NCI-H226 (cell line): ENCODE measurements around the gene FCN2.

ENCODE experiments used
- DNase-seq: peaks from one replicate; pipeline ENCODE4 v3.0.0-alpha.2; 2015

The FCN2 gene

DNA sequence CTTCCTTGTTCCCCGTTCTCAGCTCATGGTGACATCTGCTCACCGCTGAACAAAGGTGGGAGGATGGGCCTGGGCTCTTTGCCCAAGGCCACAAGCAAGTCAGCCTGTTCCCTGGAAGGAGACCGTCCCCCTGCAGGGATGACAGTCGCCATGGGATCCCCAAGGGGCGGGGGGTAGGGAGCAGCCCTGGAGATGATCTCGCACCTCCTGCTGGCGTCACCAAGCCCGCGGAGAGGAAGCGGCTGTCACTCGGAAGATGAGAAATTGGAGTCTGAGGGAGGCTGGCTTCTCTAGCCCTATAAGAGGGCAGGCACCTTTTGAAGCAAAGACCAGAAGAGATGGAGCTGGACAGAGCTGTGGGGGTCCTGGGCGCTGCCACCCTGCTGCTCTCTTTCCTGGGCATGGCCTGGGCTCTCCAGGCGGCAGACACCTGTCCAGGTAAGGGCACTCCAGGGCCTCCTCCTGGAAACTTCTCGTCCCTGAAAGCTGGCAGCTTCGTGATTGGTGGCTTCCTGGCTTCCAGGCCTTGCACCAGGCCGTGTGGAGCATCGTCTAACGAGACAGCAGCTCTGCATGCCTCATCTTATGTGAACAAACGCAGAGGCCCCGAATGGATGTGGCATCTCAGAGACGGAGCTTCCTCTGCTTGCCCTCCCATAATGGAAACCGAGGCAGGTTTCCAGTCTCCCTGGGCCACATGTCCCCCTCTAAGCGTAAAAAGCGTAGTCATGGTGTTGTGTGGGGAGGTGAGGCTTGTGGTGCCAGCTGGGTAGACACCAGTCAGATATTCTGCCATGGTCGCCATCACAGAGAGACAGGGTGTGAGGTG is at the start of gene FCN2:
TSS of gene FCN2 (plus strand) at position 327 of the 829 bp plus-strand sequence. CDS start at position 339, 12 bp downstream.
- DNase-seq = no peak

DNA sequence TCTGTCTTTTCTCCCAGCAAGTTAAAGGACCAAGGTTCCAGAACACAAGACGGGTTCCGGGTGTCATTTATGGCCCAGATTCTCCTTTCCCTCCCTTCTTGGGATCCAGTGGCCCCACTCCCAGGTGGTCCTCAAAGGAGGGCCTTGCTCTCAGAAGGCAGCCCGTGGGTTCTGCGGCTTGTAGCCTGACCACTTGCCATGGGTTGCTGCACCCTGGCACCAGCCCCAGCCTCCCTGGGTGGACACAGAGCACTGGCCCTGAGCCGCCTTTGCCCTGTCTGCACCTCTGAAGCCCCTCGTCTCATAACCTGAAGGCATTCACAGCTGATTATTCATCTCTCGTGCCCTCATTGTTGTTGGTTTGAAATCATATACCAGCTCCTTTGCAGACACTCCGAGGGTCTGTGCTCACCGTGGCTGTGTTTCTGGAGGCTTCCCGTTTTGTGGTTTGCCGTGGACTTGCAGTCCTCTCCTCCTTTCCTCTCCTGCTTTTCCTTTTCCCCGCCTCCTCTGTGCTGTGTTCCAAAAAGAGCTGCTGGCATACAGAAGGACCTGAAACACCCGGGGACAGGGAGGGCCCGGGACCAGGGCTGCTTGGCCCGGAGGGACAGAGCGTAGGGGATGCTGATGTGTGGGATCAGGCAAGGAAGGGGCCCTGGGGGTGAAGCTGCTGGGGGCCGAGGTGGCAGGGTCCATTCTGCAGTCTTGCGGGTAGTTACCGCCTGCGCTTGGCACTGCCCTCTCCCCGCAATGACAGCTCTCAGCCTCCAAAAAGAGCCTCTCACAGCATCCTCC is 49.5 kb upstream of the FCN2 start:
- DNase-seq = no peak

DNA sequence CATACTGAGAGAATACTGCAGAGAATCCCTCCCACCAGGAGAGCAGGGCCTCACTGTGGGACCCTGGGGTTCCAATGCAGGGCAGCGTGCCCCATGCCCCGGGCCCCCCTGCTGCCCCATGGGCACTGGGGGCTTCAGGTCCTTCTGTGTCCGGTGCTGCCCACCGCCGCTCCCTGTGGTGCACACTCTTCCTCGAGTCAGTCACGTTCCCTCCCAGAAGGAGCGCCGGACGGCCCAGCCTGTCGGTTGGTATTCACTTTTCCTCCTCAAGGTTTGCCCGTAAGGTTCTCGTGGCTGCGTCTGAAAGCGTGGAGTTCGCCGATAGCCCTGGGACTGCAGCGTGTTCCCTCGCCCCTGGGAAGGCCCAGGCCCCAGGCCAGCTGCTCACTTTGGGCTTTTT is 48.1 kb upstream of the FCN2 start:
- DNase-seq = no peak

- DNase-seq = no peak
Measured at GRCh38 chr9:134833294-134833880, 47.2 kb upstream of the FCN2 start.

DNA sequence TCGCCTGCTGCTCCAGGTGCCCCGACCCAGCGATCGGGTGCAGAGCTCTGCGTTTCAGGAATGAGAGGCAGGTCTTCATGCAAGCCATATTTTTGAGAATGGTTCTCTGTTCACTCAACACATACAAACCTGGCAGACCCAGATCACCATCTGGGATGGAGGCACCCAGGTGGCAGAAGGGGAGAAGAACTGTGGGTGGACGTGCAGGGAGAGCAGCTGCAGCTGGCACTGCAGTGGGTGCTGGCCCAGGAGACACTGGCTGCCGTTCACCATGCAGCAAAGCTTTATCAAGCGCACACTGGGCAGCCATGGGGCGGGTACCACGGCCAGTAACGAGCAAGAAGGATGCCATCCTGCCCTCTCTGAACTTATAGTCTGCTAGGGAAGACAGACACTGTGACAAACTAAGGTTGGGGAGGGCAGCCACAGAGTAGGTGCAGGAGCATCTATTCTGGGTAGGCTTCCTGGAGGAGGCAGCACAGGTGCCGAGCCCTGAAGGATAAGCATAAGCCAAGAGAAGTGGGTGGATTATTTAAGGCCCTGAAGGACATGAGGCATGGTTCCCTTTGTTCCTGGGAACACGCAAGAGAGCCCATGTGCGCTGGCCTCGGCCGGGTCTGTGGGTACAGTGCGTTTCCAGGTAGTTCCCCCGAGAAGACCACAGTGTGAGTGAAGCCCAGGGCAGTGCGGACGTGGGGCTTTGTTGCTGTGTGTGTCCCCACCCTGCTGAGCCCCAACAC is 46.2 kb upstream of the FCN2 start:
- no peak for DNase-seq

GRCh38 chr9:134834957-134835419 is 45.6 kb upstream of the FCN2 start:
- DNase-seq = no peak

DNA sequence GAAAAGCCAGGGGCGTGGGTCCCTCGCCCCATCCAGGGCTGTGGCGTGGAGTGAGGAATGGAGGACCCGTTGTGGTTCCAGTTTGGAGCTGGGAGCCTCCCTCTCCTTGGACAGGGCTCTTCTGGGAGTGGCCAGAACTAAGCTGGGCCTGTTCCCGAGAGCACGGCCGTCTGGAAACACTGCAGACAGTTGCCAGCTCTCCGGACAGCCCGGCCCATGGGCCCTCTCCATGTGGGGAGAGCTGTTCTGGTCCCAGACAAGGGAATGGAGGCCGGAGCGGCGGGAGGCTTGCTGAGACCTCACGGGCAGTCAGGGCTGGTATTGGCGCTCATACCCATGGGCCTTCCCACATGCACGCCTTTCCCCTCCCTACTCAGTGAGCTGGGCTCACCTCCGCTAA is 45.2 kb upstream of the FCN2 start:
- no peak for DNase-seq

GRCh38 chr9:134835987-134836386 is 44.6 kb upstream of the FCN2 start:
- no peak for DNase-seq

GRCh38 chr9:134836406-134836970 is 44.1 kb upstream of the FCN2 start:
- DNase-seq = no peak

GRCh38 chr9:134837529-134837928 is 43.1 kb upstream of the FCN2 start:
- no peak for DNase-seq

DNA sequence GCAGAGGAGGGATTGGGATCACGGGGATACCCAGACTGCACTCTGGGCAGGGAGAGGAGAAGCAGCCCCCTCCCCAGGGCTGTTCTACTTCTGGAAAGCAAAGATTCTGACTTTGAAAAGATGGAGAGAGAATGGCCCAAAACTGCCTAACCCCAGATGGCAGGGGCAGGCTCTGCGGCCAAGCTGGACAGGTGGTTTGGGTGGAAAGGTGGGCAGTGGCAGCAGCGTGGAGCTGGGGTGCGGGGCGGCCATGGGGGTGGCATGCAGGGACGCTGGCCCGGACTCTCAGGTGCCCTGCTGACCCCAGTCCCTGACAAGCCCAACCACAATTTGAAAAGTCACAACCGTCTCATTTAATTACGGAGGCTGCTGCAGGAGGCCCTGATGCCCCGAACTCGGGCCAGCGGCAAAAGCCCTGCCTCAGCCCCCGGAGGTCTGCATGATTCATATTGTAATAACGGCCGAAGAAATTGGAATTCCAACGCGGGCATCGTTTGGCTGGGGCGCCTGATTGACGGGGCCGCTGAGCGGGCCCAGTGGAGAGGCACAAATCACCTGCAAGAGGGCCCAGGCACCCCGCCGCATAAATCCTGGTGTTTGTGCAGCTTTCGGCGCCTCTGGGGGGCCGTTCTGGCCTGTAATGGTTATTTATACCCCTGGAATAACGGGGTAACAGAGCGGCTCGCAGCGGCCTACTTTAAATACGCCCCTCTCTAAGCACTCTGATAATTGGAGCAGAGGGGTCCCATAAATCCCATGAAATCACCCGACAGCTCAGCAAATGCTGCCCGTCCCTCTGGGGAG is 41.8 kb upstream of the FCN2 start:
- no peak for DNase-seq

DNA sequence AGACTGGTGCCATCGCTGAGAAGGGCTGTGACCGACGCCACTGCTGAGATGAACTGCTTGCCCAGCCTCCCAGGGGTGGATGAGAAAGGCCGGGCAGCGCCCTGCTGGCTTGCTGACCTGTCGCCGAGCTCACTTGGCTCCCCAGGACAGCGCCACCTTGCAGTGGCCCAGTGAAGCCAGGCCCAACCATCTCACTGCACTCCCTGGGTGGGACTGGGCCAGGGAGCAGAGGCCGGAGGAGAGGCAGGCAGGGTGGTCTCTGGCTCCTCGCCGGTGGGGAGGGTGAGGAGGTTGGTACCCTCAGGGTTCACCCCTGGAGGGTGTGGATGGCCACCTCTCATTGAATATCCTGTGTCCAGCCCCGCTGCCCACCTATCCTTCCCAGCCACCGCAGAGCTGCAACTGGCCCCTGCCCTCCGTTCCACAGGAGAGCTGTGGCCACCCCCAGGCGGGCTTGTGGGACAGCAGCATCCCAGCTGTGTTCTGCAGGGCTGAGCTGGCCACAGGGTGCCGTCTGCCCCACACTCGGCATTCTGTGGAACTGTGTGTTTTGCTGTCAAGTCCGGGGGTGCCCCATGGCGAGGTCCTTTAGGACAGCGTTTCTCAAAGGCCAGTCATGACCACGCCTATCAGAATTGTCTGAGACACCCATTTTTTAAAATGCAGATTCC is 41.0 kb upstream of the FCN2 start:
- DNase-seq = no peak

- DNase-seq = no peak
Measured at GRCh38 chr9:134840511-134840910, 40.1 kb upstream of the FCN2 start.

DNA sequence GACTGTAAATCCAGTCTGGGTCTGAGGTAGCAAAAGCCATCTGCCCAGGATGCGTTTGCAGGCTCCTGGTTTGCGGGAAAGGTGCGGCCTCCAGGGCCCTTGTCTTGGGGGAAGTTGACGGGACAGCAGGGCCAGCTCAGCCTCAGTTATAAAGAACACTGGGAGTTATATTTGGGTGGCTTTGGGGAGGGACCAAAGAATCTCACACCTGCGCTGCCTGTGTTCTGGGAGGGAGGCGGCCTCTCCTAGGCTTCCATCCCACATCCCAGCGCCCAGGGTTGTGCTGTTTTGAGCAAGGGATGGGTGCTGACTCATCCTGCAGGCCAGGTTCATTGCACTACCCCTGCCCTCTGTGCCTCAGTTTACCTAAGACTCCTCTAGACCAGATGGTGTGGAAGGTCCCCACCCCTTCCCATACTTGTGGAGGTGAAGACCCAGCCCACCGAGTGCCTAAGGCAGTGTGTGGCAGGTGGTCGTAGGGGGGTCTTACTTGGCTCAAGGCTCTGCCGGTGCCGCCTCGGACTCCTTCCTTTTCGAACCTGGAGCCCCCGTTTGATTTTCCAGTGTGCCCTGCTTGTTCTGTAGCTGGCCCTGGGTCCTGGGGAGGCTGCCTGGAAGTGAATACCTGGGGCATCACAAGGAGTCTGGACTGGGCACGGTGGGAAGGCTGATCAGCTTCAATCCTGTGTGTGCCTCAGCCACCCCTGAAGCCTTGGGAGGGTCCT is 39.3 kb upstream of the FCN2 start:
- no peak for DNase-seq

DNA sequence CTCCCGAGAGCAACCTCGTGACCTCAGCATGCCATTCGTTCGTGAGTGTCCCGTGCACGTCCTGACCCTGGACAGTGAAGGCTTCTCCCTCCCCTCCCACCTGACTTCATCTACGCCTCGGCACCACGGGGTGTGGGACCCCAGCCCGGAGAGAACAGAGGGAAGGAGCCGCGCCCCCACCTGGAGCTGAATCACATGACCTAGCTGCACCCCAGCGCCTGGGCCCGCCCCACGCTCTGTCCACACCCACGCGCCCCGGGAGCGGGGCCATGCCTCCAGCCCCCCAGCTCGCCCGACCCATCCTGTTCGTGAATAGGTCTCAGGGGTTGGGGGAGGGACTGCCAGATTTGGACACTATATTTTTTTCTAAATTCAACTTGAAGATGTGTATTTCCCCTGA is 38.3 kb upstream of the FCN2 start:
- DNase-seq = no peak

DNA sequence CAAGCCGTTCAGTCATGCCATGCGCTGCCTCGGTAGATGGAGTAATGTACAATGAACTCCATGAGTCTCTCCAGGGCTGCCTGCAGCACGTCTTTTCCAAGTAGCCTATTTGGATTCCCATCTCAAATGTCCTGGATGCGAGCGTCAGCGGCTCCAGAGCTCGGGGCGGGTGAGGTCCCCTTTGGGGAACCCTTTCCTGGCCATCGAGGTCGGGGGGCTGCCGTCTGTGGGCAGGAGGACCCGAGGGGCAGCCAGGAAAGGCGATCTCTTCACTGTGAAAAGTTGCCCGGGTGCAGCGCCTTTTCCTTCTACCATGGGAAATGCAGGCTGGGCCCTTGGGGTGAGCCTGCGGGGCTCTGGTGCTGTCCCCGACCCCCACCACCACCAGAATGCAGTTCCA is 36.9 kb upstream of the FCN2 start:
- no peak for DNase-seq

DNA sequence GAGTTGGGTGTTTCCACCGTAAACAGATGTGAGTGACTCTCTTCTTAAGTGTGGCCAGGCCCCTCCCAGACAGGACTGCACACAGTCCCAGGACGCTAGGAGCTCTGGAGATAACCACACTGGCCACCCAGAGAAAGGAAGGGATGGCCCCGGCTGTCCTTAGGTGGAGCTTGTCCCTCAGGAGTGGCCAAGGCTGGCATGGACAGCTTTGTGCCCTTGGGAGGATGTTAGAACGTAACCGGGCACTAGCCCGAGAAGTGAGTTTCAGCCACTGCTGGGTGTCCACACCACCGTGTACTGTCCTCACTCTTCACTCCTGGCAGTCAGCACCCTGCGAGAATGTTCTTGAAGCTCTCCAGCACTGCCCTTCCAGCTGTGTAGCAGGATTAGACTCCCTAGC is 35.8 kb upstream of the FCN2 start:
- DNase-seq = no peak

GRCh38 chr9:134846187-134846586 is 34.4 kb upstream of the FCN2 start:
- no peak for DNase-seq

GRCh38 chr9:134846699-134847098 is 33.9 kb upstream of the FCN2 start:
- DNase-seq = no peak

DNA sequence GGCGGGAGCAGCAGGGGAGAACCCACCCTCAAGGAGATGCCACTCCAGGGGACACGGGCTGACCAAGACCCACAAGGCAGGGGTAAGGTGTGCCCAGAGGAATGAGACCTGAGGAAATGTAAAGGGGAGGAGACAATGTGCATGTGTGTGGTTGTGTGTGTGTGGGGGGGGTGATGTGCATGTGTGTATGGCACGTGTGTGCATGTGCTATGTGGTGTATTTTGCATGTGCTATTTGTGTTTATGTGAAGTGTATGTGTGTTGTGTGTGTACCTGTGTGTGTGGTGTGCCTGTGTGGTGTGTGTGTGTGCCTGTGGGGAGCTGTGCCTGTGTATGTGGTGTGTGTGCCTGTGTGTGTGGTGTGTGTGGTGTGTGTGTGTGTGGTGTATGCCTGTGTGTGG is 33.5 kb upstream of the FCN2 start:
- no peak for DNase-seq
